NCI-H345 (cell line): ENCODE measurements around the gene GRM5.
A peak's percentile ranks its signal among the peaks of the same experiment; 100 is the strongest.
"Not testable (repeated sequence)": the region's sequence is repeated elsewhere in the genome, so short reads cannot be mapped to it uniquely, and the experiment has no call there.

ENCODE experiments used
- DNase-seq: peaks from one replicate; lab custom pipeline; 2025; lab: John Stamatoyannopoulos, UW

Gene GRM5

GRCh38 chr11:88972210-88972609 lies 93.6 kb downstream of the GRM5 start:
- DNase-seq, result no peak

- DNase-seq, result not testable (repeated sequence)
Observed at GRCh38 chr11:88961621-88962020, 104.2 kb downstream of the GRM5 start.

- not testable (repeated sequence) for DNase-seq
Observed at GRCh38 chr11:88959857-88960256, 105.9 kb downstream of the GRM5 start.

GRCh38 chr11:88950975-88951374 lies 114.8 kb downstream of the GRM5 start:
- DNase-seq, result no peak

GRCh38 chr11:88948908-88949307 lies 116.9 kb downstream of the GRM5 start:
- DNase-seq, result not testable (repeated sequence)

- not testable (repeated sequence) for DNase-seq
Observed at GRCh38 chr11:88947843-88948572, 117.8 kb downstream of the GRM5 start.

GRCh38 chr11:88929665-88930064 lies 136.1 kb downstream of the GRM5 start:
- not testable (repeated sequence) for DNase-seq

GRCh38 chr11:88917065-88917464 lies 148.7 kb downstream of the GRM5 start:
- DNase-seq, result not testable (repeated sequence)

- no peak for DNase-seq
Observed at GRCh38 chr11:88909500-88909899, 156.3 kb downstream of the GRM5 start.

- not testable (repeated sequence) for DNase-seq
Observed at GRCh38 chr11:88901436-88901835, 164.3 kb downstream of the GRM5 start.

GRCh38 chr11:88888855-88889254 lies 176.9 kb downstream of the GRM5 start:
- DNase-seq, result not testable (repeated sequence)

GRCh38 chr11:88886796-88887195 lies 179.0 kb downstream of the GRM5 start:
- DNase-seq, result peak; percentile 14

GRCh38 chr11:88882800-88883199 lies 183.0 kb downstream of the GRM5 start:
- DNase-seq, result not testable (repeated sequence)

- no peak for DNase-seq
Observed at GRCh38 chr11:88861618-88862017, 204.2 kb downstream of the GRM5 start.

GRCh38 chr11:88860431-88860830 lies 205.4 kb downstream of the GRM5 start:
- not testable (repeated sequence) for DNase-seq

GRCh38 chr11:88853963-88854362 lies 211.8 kb downstream of the GRM5 start:
- DNase-seq, result not testable (repeated sequence)

- DNase-seq, result not testable (repeated sequence)
Observed at GRCh38 chr11:88851547-88851946, 214.2 kb downstream of the GRM5 start.

GRCh38 chr11:88849773-88850172 lies 216.0 kb downstream of the GRM5 start:
- DNase-seq, result not testable (repeated sequence)

GRCh38 chr11:88849368-88849767 lies 216.4 kb downstream of the GRM5 start:
- no peak for DNase-seq

GRCh38 chr11:88846266-88846665 lies 219.5 kb downstream of the GRM5 start:
- DNase-seq, result not testable (repeated sequence)

- not testable (repeated sequence) for DNase-seq
Observed at GRCh38 chr11:88844941-88845340, 220.8 kb downstream of the GRM5 start.

- DNase-seq, result not testable (repeated sequence)
Observed at GRCh38 chr11:88843766-88844426, 221.9 kb downstream of the GRM5 start.

GRCh38 chr11:88838139-88838538 lies 227.6 kb downstream of the GRM5 start:
- DNase-seq, result not testable (repeated sequence)
